ENCODE data around the gene FHL2.
A peak's percentile ranks its signal among the peaks of the same experiment; 100 is the strongest.

The FHL2 gene

DNA sequence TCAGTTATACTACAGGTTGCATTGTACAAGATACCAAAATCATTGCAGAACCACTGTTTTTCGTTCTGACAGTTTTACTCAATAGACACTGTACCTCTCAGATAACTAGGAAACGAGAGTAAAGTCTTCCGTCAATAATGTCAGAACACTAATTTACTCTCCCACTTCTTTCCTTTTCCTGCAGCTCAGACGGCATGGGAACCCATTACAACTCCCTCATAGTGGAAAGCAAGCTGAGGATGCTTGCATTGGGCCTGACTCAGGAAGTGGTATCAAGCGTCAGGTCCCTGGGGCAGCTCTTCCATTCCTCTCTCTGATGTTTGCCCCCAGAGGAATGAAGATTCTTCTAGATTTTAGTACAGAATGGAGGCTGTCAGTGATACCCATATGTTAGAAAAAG is 23.9 kb upstream of the FHL2 start:
- no peak for DNase-seq (ENCODE audit: low spot score)

DNA sequence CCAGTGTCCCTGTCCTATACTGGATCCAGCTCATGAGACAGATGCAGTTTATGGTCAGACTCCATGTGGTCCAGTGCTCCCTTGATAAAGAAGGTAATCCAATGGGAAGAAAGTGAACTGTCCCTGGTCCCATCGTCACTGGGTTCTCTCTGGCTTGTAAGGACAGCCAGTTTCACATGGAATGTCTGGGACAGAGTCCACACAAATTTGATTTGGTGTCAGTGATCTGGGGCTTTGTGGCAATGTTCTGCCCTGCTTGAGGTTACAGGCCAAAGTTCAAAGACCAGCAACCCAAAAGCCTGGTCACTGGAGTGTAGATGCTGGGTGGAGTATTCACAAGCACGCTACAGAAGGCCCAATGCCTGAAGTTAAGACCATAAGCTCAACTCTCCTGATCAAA is 22.2 kb upstream of the FHL2 start:
- DNase-seq (ENCODE audit: low spot score), result no peak

DNA sequence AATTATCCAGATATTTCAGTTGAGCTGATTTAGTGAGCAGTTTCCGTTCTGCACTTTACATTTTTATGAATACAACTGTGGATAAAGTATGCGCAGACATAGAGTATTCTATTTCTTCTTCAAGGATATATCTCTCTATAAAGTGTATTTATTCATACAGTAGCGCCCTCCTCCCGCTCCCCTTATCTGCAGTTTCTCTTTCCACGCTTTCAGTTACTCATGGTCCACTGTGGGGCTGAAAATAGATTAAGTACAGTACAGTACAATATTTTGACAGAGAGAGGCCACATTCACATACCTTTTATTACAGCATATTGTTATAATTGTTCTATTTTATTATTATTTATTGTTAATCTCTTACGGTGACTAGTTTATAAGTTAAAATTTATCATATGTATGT is 19.7 kb upstream of the FHL2 start:
- no peak for DNase-seq (ENCODE audit: low spot score)

DNA sequence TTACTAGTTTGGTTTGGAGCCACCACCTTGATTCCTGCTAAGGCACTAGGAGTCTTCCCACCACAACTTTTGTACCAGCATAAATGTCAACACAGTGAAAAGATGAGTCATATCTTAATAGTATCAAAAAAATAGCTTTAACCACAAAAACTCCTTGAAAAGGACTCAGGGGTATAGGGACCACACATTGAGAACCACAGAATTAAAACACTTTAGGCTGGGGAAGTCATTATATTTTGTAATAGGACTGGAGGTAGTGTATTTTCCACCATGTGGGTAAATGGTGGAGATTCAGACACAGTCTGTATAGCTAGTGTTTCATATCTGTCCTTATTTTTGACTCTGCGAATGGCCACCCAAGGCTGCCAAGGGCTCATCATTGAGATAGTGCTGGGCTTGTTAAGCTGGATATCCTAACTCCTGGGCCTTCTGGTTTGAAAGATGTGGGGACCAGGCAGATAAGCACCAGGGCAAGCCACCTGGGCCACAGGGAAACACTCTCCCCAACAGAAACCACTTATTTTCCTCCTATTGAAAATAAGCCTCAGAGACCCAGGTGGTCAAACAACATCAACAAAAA is 19.1 kb upstream of the FHL2 start:
- no peak for DNase-seq (ENCODE audit: low spot score)

DNA sequence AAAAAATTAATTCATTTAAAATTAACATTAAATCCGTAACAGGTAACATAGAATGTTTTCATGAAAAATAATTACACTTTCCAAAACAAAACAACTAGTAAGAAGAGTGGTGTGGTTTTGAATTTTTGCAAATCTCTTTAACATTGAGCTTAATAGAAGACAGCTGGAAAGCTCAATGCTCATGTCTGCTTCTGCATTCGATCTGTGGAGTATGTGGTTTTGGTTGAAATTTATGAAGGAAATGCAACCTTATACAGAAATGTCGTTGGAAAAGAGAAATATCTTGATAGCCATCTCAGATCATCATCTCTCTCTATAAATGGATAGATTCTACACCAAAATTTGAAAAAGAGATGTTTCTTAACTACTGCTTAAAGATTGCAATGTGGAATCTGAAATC is 17.3 kb upstream of the FHL2 start:
- DNase-seq (ENCODE audit: low spot score), result no peak

DNA sequence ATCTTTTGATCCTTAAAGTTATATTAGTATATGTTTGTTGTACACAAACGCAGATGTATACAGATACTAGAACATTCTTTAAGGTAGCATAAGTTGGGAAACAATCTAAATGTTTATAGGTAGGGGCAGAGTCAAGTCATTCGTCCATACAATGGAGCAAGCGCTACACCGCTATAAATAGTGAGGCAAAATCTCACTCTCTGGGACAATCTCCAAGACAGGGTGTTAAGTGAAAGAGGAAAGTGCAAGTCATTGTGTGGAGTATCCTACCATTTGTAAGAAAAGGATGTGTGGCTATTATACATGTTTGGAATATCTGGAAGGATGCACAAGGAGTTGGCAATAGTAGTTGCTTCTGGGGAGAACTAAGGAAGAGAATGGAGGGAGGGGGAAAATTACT is 16.2 kb upstream of the FHL2 start:
- no peak for DNase-seq (ENCODE audit: low spot score)

DNA sequence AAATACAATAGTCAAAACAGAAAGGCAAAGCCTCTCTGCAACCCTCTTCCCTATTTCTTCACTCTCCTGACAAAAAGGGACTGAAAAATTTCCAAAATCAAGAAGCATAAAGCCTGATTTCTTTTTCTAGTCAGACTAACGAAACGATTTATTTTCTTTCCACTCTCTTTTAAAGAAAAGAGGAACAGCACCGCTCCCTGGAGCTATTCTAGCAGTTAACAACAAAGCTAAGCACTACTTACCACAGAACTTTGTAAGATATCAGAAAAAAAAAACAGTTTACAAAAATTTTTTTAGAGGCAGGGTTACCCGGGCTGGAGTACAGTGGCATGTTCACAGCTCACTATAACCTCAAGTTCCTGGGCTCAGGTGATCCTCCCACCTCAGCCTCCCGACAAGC is 14.4 kb upstream of the FHL2 start:
- no peak for DNase-seq (ENCODE audit: low spot score)

DNA sequence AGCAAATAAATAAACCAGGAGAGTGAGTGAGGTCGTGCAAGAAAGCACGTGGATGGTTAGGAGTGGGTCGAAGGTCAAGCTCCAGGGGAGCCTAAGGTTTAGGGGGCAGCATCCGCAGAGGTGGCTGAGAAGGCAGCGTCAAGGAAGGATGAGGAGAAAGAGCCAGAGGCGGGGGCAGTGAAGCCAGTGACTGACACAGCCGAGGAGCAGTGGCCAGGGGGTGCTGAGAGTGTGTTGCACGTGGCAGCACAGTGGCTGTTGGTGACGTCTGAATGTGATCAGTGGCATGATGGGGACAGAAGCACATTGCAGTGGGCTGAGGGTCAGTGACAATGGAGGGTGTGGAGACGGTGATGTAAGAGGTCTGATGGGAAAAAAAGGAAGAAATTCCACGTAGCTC is 13.7 kb upstream of the FHL2 start:
- no peak for DNase-seq (ENCODE audit: low spot score)

DNA sequence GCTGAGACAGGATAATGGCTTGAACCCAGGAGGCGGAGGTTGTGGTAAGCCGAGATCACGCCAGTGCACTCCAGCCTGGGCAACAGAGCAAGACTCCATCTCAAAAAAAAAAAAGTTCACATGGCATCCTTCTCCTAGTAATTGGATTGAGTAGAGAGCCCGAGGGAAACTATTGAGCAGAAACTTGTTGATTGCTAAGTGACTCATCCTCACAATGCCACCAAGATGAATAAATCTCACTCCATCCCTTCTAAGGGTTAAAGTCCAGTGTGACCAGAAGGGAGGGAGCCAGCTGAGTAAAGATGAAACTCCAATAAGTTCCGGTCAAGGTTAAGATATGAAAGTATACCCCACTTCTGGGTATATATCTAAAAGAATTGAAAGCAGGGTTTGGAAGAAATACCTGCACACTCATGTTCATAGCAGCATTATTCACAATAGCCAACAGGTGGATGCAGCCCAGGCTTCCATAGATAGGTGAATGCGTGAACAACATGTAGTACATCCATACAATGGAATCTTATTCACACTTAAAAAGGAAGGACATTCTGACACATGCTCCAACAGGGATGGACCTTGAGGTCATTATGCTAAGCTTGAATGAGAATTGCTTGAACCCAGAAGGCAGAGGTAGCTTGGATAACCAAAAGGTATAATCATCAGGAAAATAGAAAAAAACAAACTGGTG is 13.0 kb upstream of the FHL2 start:
- no peak for DNase-seq (ENCODE audit: low spot score)

DNA sequence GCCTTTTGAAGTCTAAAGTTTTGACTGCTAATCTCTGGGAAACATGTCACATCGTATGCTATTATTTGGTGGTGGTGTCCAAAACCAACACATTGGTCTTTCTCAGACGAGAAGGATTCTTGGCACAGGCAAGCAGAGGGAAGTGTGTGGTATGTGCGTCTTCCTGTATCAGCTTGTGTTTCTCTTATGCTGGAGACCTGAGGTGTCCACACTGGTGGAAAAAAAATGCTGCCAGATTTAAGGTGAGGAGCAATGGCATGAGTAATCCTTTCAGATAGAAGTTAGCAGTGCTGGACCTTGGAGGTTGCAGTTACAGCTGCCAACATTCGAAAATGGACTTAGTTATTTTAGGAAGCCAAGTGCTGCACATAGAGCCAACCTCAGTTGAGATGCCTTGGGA is 11.7 kb upstream of the FHL2 start:
- DNase-seq (ENCODE audit: low spot score), result no peak

DNA sequence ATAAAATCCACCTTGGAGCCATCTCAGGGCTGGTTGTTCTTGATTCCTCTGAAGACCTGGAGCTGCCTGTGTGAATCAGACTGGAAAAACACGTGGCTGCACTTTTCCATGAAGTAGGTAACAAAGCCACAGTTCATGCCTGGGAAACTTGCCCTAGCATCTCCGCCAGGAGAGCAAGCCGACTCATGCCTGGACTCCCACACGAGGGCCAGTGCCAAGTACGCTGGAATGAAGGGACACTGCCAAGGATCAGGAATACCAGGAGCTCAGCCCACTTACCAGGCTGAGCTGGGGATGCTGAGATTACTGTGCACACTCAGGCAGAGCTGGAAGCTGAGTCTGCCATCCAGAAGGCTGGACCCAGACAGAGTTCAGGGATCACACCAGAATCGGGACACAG is 10.9 kb upstream of the FHL2 start:
- peak; percentile 54 for DNase-seq (ENCODE audit: low spot score)

DNA sequence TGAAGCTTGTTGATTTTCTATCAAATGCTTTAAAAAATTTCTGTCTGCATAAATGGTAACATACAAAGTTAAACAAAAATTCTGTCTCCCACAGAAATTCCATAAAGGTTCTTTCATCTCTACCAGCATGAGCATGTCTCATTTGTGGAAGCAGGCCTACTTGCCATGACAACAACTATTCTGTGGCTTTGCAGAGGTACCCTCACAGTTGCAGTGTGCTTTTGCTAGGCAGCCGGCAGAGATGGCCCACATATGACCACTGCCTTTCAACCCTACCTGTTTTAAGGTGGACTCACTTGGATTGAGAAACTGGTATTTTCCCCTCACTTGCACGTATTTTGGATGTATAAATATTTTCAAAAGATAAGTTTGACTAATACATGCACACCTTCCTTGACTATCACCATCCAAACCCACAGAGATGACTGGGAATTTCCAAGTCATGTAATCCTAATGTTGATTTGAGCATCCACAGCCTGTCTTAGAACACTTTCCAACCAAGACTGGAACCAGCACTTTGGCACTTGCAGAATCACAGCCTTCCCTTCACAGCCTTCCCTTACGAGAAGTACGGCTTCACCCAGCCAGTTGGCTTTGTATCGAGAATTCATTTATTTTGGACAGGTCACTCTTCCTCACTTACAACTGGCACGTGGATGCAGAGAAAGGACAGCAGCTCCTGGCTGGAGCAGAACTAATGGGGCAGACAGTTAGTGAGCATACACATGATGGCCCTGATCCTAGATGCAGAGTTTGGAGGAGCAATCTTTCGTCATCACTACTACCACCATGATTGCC is 9.3 kb upstream of the FHL2 start:
- no peak for DNase-seq (ENCODE audit: low spot score)

DNA sequence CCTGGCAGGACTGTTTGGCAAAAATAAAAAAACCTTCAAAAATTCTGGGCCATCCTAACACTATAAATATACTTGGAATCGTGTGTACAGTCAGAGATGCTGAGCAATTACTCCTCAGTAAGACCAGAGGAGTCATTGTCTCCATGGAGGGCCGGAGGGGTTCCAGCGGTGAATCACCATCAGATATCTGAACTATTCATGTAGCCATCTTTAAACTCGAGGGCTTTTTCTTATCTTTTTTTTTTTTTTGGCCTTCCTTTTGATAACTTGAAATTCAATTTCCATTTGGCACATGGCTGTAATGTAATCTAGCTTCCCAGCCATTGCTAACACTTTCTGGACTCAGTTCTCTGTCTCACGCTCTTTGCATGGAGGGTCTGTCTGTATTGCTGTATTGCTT is 7.4 kb upstream of the FHL2 start:
- peak; percentile 84 for DNase-seq (ENCODE audit: low spot score)

DNA sequence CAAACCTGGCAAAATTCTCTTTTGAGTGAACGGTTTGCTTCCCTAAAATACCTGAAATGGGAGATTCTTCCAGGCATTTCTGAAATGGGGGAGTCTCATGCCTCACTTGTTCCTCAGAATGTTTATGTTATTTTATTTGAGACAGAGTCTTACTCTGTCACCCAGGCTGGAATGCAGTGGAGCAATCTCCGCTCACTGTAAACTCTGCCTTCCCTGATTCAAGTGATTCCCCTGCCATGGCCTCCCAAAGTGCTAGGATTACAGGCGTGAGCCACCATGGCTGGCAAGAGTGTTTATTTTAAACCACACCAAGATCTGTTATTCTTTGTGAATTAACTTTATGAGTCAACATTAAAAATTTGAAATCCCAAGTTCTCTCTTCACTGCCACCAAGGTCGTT is 6.4 kb upstream of the FHL2 start:
- DNase-seq (ENCODE audit: low spot score), result no peak

DNA sequence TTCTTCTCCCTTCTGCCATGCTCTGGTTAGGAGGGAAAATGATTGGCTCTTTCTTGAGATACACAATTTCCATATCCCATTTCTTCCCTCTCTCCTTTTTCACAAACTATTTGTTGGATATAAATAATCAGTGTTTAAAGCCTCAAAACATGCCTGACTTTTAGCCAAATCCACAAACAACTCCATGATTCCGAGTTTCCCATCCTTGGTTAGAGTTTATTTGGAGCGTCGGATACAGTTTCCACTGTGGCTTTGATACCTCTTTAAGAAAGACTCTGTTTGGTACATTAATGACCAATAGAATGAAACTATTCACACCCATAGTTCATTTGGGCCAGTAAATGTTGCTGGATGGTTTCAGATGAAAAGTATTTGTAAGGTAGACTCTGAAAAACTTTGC is 5.9 kb upstream of the FHL2 start:
- no peak for DNase-seq (ENCODE audit: low spot score)

DNA sequence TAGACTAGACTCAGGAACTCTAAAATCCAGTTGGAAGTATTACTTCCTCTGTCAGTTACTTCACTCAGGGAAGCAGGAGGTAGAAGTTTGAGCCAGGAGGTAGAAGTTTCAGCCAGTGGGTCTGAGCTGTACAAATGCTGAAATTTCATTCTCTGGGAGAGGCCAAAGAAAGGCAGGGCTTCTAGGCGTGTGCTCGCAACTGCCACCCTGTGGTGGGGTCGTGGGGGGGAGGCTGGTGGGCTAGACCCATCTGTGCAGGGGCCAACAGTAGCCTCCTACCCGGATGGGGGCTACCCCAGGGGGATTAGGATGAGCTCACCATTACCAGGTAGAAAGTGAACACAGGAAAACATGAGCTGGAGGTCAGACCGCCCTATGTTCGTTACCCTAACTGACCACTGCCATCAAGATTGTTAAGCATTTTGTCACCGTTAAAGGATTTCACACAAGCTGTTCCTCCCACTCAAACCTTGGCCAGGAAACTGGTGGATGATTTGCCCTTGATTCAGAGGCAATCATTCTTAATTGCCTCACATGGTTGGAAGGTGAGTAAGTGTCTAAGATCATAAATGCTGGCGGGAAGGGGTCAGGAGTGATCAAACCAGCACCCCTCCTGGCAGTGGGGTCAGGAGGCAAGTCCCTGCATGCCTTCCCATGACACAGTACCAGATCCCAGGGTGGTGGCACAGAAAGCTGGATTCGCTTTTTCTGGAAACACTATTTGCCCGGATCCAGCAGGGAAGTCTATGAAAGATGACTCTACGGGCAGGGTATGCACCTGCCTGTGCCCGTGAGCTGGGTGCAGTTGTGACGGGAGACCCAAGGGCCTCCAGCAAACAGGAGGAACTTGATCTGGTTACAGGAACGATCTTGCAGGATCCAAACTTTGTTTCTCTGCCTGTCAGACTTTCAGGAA is 5.2 kb upstream of the FHL2 start:
- peak; percentile 71 for DNase-seq (ENCODE audit: low spot score)

DNA sequence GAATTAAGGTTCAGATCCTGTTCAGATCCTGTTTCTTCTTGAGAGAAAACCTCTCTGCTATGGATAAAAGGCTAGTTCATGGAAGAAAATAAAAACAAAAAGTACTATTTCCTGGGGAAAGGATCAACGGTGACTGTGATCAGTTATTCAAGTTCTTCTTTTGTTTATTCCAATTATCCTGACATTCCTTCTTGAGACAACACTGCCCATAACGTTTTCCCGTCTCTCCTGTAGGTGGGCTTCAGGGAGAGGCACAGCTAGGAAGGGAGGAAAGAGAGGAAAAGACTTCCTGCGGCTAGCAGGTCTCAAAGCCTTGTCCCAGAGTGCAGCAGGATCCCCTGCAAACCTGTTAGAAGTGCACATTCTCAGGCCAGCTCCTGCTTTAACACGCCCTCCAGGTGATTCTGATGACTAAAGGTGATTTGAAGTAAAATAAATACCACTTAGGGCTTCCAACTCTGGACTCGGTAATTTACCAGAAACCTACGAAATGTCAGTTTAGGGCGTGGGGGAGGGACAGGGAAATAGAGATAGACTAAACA is 4.5 kb upstream of the FHL2 start:
- DNase-seq (ENCODE audit: low spot score), result no peak

DNA sequence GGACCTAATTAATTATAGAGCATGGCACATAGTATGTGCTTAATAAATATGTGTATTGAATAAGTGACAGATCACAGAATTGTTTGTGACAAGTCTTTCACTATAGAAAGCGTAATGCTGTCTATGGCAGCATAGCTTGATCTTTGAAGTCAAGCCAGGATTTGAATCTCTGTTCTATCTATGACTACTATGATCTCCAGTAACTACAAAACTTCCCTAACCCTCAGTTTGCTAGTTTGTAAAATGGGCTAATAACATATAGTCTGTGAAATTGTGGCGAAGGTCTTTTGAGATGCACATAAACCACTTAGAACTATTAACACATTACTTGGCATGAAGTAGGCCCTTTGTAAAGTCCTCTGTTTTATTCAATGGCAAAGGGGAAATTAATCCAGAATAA is 4.0 kb upstream of the FHL2 start:
- no peak for DNase-seq (ENCODE audit: low spot score)

DNA sequence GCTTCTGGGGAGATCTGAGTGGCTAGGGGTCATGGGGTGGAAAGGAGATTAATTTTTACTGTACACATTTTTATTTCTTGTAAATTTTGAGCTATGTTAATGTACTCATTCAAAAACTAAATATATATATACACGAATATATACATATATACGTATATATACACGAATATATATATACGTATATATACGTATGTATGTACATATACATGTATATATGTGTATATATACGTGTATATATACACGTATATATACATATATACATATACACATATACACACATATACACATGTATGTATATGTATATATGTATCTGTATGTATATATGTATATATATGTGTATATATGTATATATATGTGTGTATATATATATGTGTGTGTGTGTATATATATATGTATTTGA is 3.0 kb upstream of the FHL2 start:
- DNase-seq (ENCODE audit: low spot score), result no peak

DNA sequence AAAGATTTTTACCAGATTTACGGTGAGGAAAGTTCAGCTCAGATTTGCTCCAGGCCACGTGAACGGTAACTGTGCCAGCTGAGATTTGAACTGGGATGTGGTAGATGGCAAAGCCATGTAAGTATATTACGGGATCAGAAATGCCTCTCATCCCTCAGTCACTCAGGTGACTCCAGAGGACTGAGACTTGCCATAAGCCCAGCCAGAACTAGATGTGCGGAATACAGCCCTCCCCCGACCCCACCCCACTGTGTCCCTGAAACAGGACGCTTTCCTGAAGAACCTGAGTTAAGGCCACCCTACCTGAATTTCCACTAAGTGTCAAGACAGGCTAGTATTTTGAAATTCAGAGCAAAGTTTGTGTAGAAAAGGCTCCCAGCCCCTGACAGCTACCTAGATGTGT is 1.3 kb upstream of the FHL2 start:
- no peak for DNase-seq (ENCODE audit: low spot score)

DNA sequence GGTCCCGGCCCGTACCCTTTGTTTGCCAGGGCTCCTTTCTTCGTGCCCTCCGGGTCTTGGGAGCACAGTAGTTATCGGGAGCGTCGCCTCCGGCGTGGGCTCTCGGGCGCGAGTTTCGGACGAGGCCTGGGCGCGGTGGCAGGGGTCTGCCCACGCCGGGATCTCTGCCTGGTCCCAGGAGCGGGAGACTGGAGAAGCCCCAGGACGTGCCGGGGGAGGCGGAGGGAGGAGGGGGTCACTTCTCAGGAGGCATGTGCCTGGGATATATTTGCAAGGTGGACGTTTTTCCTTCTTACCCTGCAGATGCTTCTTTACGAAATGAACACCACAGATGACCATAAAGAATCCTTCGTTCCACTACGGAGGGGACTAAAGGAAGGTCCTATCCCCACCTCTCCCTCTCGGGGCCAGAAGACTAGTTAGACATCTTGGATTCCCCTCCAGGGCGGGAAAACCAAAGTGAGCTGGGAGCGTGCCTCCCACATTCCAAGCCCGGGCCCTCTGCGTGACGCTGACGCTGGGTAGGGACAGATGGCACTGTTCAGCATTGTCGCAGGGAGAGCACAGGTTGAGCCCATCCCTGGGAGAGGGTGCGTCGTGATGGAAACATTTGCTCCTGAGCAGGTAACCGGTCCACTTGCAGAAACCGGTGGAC is 483 bp upstream of the FHL2 start:
- DNase-seq (ENCODE audit: low spot score), result no peak

DNA sequence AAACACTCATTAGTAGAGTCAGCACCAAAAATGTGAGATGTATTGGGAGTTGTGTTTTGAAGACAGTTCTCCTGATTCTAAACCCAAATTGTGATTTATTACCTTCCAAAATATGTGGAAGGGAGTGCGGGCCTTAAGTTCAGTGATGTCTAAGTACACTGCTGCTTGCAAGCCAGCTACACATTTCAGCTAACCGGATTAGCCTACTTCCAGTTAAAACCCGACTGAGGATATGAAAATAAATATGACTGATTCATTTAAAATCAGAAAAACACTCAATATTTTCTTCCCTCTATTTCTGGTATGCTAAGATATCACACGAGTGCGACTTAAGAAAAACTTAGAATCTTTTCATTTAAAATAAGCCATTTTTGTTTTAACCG is 907 bp downstream of the FHL2 start:
- no peak for DNase-seq (ENCODE audit: low spot score)
